ENCODE data around the gene MOCS3. TPM values are rescaled to one million over a fixed set of nuclear protein-coding genes. Genes with fewer than 3 reads are reported as not detected.

Gene MOCS3
- total RNA-seq, 1 donor from 2014 or later = 4.3 TPM

DNA sequence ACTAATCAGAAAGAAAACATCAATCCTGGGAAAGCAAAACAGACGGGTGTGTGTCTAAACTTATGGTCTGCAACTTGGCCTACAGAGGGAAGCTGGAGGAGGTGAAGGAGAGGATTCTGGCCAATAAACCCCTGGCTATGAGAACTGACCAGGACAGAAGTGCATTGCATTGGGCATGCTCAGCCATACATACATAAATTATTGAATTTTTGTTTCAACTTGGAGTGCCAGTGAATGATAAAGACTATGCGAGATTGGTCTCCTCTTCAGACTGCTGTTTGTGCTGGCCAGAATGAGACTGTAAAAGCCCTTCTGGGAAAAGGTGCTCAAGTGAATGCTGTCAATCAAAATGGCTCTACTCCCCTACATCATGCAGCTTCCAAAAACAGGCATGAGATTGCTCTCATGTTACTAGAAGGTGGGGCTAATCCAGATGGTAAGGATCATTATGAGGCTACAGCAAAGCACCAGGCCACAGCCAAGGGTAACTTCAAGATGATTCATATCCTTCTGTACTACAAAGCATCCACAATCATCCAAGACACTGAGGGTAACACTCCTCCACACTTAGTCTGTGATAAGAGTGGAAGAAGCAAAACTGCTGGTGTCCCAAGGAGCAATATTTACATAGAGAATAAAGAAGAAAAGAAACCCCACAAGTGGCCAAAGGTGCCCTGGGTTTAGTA, 44.8 kb upstream of the MOCS3 start:
- no peak overlapping the region for H3K4me3 Mint-ChIP-seq (ENCODE audit: unreplicated experiment)
- H3K27me3 Mint-ChIP-seq (ENCODE audit: low read depth) = no peaks in the 10 kb centered on the region
- H3K27ac Mint-ChIP-seq (ENCODE audit: unreplicated experiment) = peak overlapping the region; percentile 46

DNA sequence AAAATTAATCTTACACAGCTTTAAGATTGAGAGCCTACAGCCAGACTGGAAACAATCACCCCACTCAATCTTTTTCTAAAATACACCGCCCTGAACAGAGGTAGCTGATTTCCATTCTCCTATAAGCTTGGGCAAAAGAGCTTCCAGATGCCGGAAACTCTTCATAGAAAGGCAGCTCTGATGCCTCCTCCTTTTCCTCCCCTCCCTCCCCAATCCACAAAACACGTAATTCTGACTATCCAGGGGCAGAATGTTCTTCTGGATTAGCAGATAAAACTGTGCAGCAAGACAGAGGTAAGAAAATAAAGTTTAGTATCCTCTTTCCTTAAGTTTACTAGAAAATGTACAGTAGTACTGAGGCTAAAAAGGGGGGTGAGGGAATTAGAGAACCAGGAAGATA, 43.2 kb upstream of the MOCS3 start:
- Mint-ChIP-seq H3K27me3 (ENCODE audit: low read depth) (no peaks in the 10 kb centered on the region), H3K9me3 (ENCODE audit: low read depth) (no peaks in the 10 kb centered on the region), H3K36me3 (ENCODE audit: low read depth) (peaks cover 2% of the 10 kb centered on the region), H3K4me3 (ENCODE audit: unreplicated experiment) (no peak overlapping the region), H3K27ac (ENCODE audit: unreplicated experiment) (peak overlapping the region; percentile 82), H3K4me1 (ENCODE audit: low read depth) (peaks cover 74% of the 10 kb centered on the region)
- TF ChIP-seq, protein P1, sequence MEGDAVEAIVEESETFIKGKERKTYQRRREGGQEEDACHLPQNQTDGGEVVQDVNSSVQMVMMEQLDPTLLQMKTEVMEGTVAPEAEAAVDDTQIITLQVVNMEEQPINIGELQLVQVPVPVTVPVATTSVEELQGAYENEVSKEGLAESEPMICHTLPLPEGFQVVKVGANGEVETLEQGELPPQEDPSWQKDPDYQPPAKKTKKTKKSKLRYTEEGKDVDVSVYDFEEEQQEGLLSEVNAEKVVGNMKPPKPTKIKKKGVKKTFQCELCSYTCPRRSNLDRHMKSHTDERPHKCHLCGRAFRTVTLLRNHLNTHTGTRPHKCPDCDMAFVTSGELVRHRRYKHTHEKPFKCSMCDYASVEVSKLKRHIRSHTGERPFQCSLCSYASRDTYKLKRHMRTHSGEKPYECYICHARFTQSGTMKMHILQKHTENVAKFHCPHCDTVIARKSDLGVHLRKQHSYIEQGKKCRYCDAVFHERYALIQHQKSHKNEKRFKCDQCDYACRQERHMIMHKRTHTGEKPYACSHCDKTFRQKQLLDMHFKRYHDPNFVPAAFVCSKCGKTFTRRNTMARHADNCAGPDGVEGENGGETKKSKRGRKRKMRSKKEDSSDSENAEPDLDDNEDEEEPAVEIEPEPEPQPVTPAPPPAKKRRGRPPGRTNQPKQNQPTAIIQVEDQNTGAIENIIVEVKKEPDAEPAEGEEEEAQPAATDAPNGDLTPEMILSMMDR (IDR thresholded peaks at IDR 0.05) = no peak
- no peak for DNase-seq (ENCODE audit: low spot score)

More for the DNA sequence above, 44.8 kb upstream of the MOCS3 start:
- H3K4me1 Mint-ChIP-seq (ENCODE audit: low read depth) = peaks cover 77% of the 10 kb centered on the region
- H3K9me3 Mint-ChIP-seq (ENCODE audit: low read depth) = no peaks in the 10 kb centered on the region
- no peak for DNase-seq (ENCODE audit: low spot score)
- H3K36me3 Mint-ChIP-seq (ENCODE audit: low read depth) = peaks cover 2% of the 10 kb centered on the region
- TF ChIP-seq, protein P1 (IDR thresholded peaks at IDR 0.05) = no peak

DNA sequence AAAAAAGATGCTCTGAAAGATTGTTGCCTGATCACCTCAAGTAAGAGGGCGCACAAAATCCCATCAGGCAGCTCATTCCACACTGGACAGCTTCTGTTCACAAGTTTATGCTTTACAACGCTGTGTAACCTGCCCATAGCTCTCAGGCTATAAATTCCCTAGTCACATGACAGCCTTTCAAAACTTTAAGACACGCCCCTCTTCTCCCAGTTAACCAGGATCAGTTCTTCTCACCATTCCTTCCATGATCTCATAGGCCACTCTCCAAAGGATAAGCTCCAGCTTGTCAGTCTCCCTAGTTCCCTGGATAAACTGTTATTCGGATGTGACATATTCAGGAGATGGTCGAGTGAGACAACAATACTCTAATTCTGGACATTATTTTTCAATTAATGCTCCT, 42.4 kb upstream of the MOCS3 start:
- DNase-seq (ENCODE audit: low spot score) = no peak
- no peaks in the 10 kb centered on the region for H3K9me3 Mint-ChIP-seq (ENCODE audit: low read depth)
- H3K27me3 Mint-ChIP-seq (ENCODE audit: low read depth) = no peaks in the 10 kb centered on the region
- H3K4me1 Mint-ChIP-seq (ENCODE audit: low read depth) = peaks cover 73% of the 10 kb centered on the region
- TF ChIP-seq, protein P1 (IDR thresholded peaks at IDR 0.05) = no peak
- H3K27ac Mint-ChIP-seq (ENCODE audit: unreplicated experiment) = peak overlapping the region; percentile 65
- H3K4me3 Mint-ChIP-seq (ENCODE audit: unreplicated experiment) = no peak overlapping the region
- no peaks in the 10 kb centered on the region for H3K36me3 Mint-ChIP-seq (ENCODE audit: low read depth)

DNA sequence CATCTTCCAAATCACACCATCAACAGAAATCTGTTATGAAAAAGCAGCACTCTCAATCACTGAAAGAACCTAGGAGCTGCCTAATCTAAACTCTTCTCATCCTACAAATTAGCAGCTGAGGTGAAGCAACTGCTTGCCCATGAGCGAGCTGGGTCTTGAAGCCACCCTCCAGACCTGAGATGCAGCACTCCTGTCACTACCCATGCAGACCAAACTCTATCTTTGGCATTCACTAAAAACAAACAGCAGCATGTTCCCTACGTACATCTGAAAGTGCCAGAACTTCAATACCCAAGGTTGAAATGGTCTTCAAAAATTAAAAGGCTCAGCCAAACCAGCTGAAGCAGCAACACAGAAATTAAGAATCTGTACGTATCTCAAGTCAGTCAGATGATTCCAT, 41.7 kb upstream of the MOCS3 start:
- no peaks in the 10 kb centered on the region for H3K36me3 Mint-ChIP-seq (ENCODE audit: low read depth)
- H3K27me3 Mint-ChIP-seq (ENCODE audit: low read depth) = no peaks in the 10 kb centered on the region
- TF ChIP-seq, protein P1 (IDR thresholded peaks at IDR 0.05) = no peak
- no peaks in the 10 kb centered on the region for H3K9me3 Mint-ChIP-seq (ENCODE audit: low read depth)
- no peak overlapping the region for H3K4me3 Mint-ChIP-seq (ENCODE audit: unreplicated experiment)
- DNase-seq (ENCODE audit: low spot score) = no peak
- peak overlapping the region; percentile 61 for H3K27ac Mint-ChIP-seq (ENCODE audit: unreplicated experiment)
- H3K4me1 Mint-ChIP-seq (ENCODE audit: low read depth) = peaks cover 73% of the 10 kb centered on the region

DNA sequence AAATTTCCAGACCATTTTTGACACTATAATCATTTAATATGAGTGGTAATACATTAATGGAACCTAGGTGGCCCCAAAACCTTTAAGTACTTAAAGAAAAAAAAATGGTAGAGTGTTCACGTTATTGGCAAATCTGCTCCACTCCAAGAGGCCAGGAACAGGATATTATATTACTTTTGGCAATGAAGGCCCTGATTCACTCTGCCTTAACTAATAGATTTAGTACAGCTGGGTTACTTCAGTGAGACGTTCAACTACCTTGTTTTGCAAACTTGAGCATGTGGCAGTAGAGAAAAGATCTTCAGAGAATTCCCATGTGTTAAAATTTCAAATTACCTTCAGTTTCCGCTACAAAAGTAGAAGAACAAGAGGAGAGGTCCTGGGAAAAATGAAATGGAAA, 40.2 kb upstream of the MOCS3 start:
- H3K36me3 Mint-ChIP-seq (ENCODE audit: low read depth) = no peaks in the 10 kb centered on the region
- H3K27me3 Mint-ChIP-seq (ENCODE audit: low read depth) = no peaks in the 10 kb centered on the region
- H3K27ac Mint-ChIP-seq (ENCODE audit: unreplicated experiment) = peak overlapping the region; percentile 75
- DNase-seq (ENCODE audit: low spot score) = no peak
- no peak overlapping the region for H3K4me3 Mint-ChIP-seq (ENCODE audit: unreplicated experiment)
- peaks cover 69% of the 10 kb centered on the region for H3K4me1 Mint-ChIP-seq (ENCODE audit: low read depth)
- no peaks in the 10 kb centered on the region for H3K9me3 Mint-ChIP-seq (ENCODE audit: low read depth)
- TF ChIP-seq, protein P1 (IDR thresholded peaks at IDR 0.05) = no peak

Data from chondrocyte (in vitro differentiated cells).